GM21737 (cell line): ENCODE measurements around the gene MVK.

ENCODE experiments used
- ATAC-seq: cut with Tn5 transposase; IDR thresholded peaks from one replicate; pipeline ENCODE4 v1.9.1; 2021; ENCODE audit warnings: mild to moderate bottlenecking, moderate library complexity; ENCODE audit not compliant: unreplicated experiment

Gene MVK

DNA sequence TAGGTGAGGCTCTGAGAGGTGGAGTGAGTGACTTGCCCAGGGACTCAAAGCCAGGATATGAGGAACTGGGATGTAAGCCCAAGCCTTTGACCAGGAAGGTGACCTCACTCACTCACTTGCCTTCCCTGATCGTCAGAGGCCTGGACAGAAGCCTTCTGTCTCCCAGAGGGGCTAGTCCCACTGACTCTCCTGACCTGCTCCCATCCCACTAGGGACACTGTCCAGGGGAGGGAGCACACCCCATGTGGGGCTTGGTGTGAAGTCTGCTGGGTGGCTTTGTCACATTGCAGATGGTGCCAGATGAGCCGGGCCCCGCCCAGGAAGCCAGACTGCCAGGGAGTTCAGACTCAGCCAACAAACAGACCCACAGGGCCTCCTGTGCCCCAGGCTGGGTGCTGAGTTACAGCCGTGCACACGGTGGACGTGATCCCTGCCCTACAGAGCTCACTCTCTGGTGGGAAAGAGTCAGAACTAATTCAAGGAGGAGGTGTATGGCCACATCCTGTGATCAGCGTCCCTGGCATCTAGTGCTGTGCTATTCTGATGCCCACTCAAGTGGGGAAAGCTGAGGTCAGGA, 28.6 kb upstream of the MVK start:
- no peak for ATAC-seq

- ATAC-seq, result no peak
Measured at GRCh38 chr12:109545826-109546225, 27.8 kb upstream of the MVK start.

GRCh38 chr12:109547286-109547685, 26.3 kb upstream of the MVK start:
- ATAC-seq, result no peak

DNA sequence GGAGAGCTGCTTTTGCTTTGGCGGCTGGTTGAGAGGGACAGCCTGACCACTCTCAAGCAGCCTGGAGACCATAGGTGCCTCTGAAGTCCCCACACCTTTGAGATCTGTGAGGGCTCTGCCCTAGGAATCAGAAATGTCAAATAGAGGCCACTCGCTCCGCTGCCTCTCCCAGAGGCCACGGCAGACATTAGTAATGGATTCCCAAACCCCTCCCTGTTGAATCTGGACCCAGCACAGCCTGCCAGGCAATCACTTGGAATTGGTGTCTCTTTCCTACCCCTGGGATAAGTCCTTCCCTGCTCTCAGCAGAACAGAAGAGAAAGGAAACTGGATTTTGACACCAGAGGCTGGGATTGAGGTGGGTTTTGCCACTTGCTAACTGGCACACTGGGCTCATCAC, 25.3 kb upstream of the MVK start:
- no peak for ATAC-seq

DNA sequence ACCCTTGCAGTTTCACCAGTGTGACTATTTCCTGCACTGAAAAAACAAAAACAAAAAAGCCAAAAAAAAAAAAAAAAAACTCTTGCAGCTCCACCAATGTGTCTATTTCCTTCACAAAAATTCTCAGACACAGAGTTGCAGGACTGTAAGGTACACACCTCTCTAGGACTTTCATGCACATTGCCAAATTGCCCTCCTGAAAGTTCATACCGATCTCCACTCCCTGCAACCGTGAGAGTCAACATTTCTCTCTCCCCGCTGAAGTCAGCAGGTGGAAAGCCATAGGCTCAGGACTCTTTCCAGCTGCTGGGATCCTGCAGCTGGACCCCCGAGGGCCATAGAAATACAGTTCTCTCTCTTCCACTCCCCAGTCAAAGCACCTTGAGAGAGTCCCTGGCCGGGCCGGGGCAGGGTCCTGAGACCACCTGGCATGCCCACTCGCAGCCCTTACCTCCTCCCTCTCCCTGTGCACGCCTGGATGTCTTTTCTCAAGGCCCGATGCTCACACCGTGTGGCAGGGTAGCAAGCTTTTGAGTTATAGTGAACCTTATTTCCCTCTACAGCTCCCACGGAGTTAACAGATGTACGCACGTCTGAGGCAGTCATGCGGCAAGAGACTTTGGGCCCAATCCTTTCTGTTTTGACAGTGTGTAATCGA, 23.9 kb upstream of the MVK start:
- ATAC-seq, result no peak

DNA sequence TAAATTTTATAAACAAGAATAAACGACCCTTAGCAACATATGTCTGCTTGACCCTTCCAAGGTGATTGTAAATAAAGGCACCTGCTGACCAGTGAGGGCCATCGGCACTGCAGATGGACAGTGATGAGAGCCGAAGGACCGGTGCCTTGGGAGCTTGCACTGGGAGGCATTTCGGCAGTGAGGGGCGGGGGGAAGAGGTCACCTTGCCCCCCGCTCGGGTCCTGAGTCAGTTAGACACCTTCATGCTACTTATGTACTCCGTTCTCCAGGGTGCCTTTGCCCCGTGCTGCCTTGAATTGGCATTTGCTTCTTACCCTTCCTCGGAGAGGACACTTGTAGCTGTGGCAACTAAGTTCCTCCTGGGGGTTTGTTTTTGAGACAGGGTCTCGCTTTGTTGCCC, 23.3 kb upstream of the MVK start:
- no peak for ATAC-seq

DNA sequence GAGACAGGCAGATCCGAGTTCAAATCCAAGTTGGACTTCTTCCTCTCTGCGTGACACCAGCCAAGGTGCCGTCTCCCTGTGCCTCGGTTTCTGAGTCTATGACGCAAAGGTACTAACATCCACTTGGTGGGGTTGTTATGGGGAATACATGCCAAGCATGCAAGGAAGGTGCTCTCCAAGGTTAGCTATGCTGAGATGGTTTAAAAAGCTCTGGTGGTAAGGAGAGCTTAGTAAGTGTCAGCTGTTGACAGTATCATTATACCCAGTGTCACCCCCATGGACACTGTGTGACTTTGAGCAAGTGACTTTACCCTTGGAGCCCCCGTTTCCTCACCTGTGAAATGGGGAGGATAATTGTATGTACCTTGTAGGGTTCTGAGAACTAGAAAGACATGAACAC, 22.5 kb upstream of the MVK start:
- no peak for ATAC-seq

DNA sequence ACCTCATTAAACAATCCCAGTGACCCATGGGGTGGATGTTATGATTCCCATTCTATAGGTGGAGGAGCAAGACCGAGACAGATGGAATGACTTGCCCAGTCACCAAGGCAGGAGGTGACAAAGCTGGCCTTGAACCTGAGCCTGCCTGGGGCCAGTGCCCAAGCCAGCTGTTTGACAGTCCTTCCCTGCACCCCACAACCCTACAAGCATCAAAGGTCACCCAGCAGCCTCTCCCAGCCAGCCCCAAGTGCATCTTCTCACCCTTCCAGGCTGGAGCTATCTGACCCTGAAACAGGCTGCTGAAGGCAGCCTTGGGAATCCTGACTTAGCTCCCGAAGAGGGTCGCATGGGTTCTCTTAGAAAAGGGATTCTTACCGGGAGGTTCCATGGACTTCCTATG, 20.6 kb upstream of the MVK start:
- ATAC-seq, result no peak

DNA sequence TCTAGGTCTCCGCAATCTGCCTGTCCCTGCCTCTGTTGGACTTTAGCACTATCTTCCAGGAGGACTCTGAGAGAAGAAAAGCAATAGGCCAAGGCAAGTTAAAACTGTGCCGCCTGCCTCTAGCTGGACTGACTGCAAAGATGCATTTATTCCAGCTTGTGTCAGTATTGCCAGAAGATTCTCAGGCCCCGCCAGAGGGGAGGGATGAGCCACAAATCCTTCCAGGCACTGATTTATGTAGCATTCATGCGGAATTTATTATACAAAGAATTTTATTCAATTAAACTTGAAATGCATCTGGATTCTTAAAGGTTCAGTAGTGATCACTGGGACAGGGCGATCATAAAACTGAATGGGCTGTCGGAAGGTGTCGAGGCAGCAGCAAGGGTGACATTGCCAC, 20.1 kb upstream of the MVK start:
- ATAC-seq, result no peak

DNA sequence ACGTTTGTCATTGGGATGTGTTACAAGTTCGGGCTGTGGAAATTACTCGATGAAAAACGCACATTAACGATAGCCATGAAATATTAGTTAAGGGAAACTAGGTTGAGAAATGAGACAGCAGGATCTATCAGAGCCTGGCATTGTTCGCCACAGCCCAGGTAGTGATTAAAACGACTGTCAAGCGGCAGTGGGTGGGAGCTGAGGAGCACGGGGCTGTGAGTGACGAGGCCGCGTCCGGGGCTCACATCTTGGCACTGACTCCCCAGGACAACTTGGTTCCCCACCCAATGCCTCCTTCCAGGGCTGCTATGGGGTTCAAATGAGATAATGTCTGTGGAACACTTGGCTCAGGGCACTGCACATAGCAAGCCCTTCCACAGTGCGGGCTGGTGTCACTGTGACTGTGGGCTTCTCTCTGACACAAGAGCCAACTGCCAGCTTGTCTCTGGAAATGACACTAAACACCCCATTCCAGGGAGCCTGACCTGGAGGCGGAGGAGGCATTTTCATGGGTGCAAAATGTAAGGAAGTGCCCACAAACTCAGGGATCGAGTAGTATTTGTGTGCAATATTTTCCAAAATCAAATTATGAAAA, 19.6 kb upstream of the MVK start:
- no peak for ATAC-seq

- ATAC-seq, result no peak
Measured at GRCh38 chr12:109554761-109555160, 18.8 kb upstream of the MVK start.

- ATAC-seq, result no peak
Measured at GRCh38 chr12:109555431-109556315, 17.9 kb upstream of the MVK start.

DNA sequence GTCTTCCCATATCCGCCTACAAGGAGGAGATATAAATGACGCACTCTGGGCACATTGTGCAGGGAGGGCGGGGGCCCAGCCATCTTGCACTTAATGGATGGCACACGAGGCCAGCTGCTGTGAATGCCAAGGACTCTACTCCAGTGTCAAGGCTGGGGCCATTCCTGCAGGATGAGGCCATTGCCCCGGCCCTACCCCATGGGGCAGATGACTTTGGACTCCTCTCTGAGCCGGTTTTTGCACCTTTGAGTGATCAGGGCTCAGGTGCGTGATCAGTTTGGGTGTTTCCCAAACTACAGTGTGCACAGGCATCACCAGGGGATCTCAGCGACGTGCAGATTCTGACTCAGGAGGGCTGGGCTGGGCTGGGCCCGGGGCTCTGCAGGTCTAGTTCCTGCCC, 16.4 kb upstream of the MVK start:
- no peak for ATAC-seq

- ATAC-seq, result no peak
Measured at GRCh38 chr12:109557805-109558204, 15.8 kb upstream of the MVK start.

DNA sequence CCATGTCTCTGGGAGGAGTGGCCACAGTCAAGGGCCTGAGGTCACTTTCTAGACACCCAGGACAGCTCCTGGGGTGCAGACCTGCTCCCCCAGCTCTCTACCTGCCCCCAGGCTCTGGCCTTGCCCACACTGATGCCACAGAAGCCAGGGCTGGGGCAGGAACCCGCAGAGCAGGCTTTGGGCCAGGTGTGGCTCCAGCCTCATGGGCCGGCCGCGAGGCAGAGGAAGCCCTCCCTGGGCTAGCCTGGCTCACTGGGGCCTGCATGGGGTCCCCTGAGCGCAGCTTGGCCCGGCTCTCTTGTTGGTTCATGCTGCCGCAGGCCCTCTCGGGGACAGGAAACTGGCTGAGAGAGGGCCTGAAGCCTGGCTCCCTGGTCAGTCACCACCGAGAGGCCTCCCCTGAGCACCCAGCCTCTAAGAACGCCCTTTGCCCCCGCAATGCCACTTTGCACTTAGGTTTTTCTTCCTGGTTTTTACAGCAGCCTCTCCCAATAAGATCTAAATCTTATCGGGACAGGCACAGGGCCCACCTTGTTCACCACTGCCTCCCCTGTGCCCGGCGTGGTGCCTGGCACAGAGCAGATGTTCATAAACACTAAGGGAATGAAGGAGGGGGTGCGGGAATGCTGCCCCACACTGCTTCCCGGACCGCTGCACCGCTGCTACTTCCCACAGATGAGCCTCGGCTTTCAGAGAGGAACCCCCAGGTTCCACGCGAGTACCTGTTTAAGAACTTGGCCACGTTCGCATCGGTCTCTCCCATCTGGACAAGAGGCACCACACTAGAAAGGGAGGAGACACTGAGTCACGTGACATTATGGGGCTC, 15.0 kb upstream of the MVK start:
- no peak for ATAC-seq

DNA sequence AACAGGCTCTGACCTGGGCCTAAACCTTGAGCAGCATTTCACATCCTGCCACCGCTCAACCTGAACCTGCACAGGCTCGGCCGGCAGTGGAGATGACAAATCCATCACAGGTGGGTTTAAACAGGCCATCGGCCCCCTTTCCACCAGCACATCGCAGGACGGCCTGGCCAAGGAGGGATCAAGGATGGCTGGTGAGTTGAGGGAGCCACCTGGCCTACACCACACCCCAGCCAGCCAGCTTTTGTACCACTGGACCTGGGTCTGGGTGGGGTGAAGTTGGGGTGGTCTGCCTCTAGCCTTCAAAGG, 14.4 kb upstream of the MVK start:
- ATAC-seq, result no peak

GRCh38 chr12:109559601-109560000, 14.0 kb upstream of the MVK start:
- no peak for ATAC-seq

- ATAC-seq, result no peak
Measured at GRCh38 chr12:109560867-109561710, 12.5 kb upstream of the MVK start.

- no peak for ATAC-seq
Measured at GRCh38 chr12:109561711-109562030, 11.9 kb upstream of the MVK start.

- ATAC-seq, result no peak
Measured at GRCh38 chr12:109562871-109563270, 10.7 kb upstream of the MVK start.
